Measurements from ENCODE around the gene MAL. TPM values are rescaled to one million over a fixed set of nuclear protein-coding genes. Genes with fewer than 3 reads are reported as not detected.

The MAL gene
- total and polyA plus RNA-seq, 2 of the 8 experiments (the other 6 are each of a cell fraction or from before 2014, with no cell fraction given) = not detected

DNA sequence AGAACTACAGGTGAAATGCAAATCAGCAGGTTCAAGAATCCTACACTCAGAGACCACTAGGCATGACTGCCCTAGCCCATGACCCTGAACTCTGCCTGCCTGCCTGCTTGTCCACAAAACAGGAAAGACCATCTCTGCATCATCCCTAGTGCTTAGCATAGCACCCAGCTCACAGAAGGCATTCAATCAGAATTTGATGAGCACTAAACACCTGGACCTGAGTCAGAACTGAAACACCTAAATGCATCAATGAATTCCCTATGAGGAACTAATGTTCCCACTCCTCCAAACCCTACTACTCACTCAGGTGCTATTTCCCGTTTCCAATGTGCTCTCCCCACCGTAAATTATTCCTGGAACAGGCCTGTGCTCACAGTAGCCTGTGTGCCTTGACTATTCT lies 74.4 kb downstream of the MAL start:
- DNase-seq (ENCODE audit: low read depth in 1 of 2, low spot score in 2 of 2) (no peak), FAIRE-seq (no peak)
- H2BK15ac ChIP-seq (ENCODE audit: low read length) = no peak overlapping the region
- POLR2A ChIA-PET (ENCODE audit: partially characterized antibody) = no interaction called here
- no peak overlapping the region for H3K4ac ChIP-seq (replicated peaks; ENCODE audit: insufficient read length, low read depth, low read length)
- no peak overlapping the region for H2BK20ac ChIP-seq (ENCODE audit: low read length)
- no peaks in the 10 kb centered on the region for H3K4me1 ChIP-seq (replicated peaks in 1 of 4; ENCODE audit: control insufficient read depth in 3 of 4, insufficient read depth in 4 of 4, low read length in 3 of 4)
- H3K14ac ChIP-seq (ENCODE audit: insufficient read length) = no peak overlapping the region
- no peak overlapping the region for H3K23ac ChIP-seq (ENCODE audit: insufficient read length)
- CTCF ChIA-PET (ENCODE audit: partially characterized antibody) = no interaction called here
- no peaks in the 10 kb centered on the region for H3K23me2 ChIP-seq (ENCODE audit: low read depth, low read length)
- H4K91ac ChIP-seq (replicated peaks; ENCODE audit: insufficient read length, low read length) = no peak overlapping the region
- no peak overlapping the region for H2BK12ac ChIP-seq (ENCODE audit: low read depth, low read length)
- H3K4me3 ChIP-seq (ENCODE audit: extremely low read depth in 1 of 4, insufficient read depth in 2 of 4, low read depth in 3 of 4, low read length in 4 of 4) = no peak overlapping the region
- no peaks in the 10 kb centered on the region for H3K79me2 ChIP-seq (ENCODE audit: control insufficient read depth in 1 of 2, insufficient read depth in 2 of 2, low read length in 2 of 2)
- no peaks in the 10 kb centered on the region for H3K79me1 ChIP-seq (ENCODE audit: low read depth, low read length)
- H3K4me2 ChIP-seq (ENCODE audit: insufficient read depth in 1 of 2, low read depth in 2 of 2, low read length in 2 of 2) = no peak overlapping the region
- TF ChIP-seq EZH2 (IDR thresholded peaks at IDR 0.05; ENCODE audit: low read depth, low read length, severe bottlenecking) (no peak), HDAC6 (IDR thresholded peaks at IDR 0.05; ENCODE audit: low read depth, low read length) (no peak), CHD2 (IDR thresholded peaks at IDR 0.05; ENCODE audit: low read length) (no peak), CHD1 (IDR thresholded peaks at IDR 0.05; ENCODE audit: low read depth, low read length) (no peak)
- TF ChIP-seq, protein P1, sequence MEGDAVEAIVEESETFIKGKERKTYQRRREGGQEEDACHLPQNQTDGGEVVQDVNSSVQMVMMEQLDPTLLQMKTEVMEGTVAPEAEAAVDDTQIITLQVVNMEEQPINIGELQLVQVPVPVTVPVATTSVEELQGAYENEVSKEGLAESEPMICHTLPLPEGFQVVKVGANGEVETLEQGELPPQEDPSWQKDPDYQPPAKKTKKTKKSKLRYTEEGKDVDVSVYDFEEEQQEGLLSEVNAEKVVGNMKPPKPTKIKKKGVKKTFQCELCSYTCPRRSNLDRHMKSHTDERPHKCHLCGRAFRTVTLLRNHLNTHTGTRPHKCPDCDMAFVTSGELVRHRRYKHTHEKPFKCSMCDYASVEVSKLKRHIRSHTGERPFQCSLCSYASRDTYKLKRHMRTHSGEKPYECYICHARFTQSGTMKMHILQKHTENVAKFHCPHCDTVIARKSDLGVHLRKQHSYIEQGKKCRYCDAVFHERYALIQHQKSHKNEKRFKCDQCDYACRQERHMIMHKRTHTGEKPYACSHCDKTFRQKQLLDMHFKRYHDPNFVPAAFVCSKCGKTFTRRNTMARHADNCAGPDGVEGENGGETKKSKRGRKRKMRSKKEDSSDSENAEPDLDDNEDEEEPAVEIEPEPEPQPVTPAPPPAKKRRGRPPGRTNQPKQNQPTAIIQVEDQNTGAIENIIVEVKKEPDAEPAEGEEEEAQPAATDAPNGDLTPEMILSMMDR (IDR thresholded peaks at IDR 0.05; ENCODE audit: control extremely low read depth in 1 of 3, insufficient read depth in 1 of 3, low read depth in 1 of 3, low read length in 3 of 3) = no peak
- no peak overlapping the region for H2BK5ac ChIP-seq (ENCODE audit: low read depth, low read length)
- H3K27ac ChIP-seq (ENCODE audit: low read depth, low read length) = no peak overlapping the region
- no peaks in the 10 kb centered on the region for H3K27me3 ChIP-seq (replicated peaks in 1 of 4; ENCODE audit: control insufficient read depth in 3 of 4, extremely low read depth in 1 of 4, insufficient read depth in 3 of 4, low read length in 3 of 4)
- H2AFZ ChIP-seq (ENCODE audit: low read length) = no peak overlapping the region
- no peaks in the 10 kb centered on the region for H3K9me3 ChIP-seq (ENCODE audit: insufficient read depth in 2 of 2, low read depth in 1 of 2, low read length in 1 of 2)
- H4K20me1 ChIP-seq (replicated peaks in 1 of 2; ENCODE audit: control insufficient read depth in 1 of 2, insufficient read depth in 2 of 2, low read length in 2 of 2) = no peaks in the 10 kb centered on the region
- H3K56ac ChIP-seq (replicated peaks; ENCODE audit: insufficient read length, low read depth, low read length) = no peak overlapping the region
- H4K5ac ChIP-seq (ENCODE audit: insufficient read length, low read depth, low read length) = no peak overlapping the region
- WGBS, 2 experiments (ENCODE audit: extremely low coverage in 1 of 2, insufficient coverage in 1 of 2, insufficient read length in 1 of 2, insufficient replicate concordance in 2 of 2, low coverage in 1 of 2, low lambda C conversion rate in 2 of 2, missing lambda C conversion rate in 1 of 2) = 97% methylated on average over 2 of the region's 2 CpGs; no CpG with 5 or more reads in 1 of the 2 experiments
- H3K36me3 ChIP-seq (ENCODE audit: control insufficient read depth in 2 of 4, insufficient read depth in 4 of 4, low read length in 3 of 4) = peaks cover 11 to 30% (median 23%) of the 10 kb centered on the region in 4 experiments
- H2BK120ac ChIP-seq (replicated peaks; ENCODE audit: low read depth, low read length) = no peak overlapping the region
- no peak overlapping the region for H2AK5ac ChIP-seq (ENCODE audit: low read depth, low read length)
- H4K8ac ChIP-seq (ENCODE audit: extremely low read depth, insufficient read depth, low read length) = no peak overlapping the region
- H3K18ac ChIP-seq (ENCODE audit: extremely low read depth, low read length) = no peak overlapping the region
- H3K9ac ChIP-seq (replicated peaks in 1 of 4; ENCODE audit: extremely low read depth in 1 of 4, low read depth in 3 of 4, low read length in 3 of 4) = no peak overlapping the region

Measured in H1 (cell line).